Amniotic epithelial cell (primary cell): Measurements from ENCODE around the gene EVC.

ENCODE experiments used
- DNase-seq: peaks from one replicate; pipeline ENCODE4 v3.0.0-alpha.2; 2010; ENCODE audit warnings: low read depth

Gene EVC

DNA sequence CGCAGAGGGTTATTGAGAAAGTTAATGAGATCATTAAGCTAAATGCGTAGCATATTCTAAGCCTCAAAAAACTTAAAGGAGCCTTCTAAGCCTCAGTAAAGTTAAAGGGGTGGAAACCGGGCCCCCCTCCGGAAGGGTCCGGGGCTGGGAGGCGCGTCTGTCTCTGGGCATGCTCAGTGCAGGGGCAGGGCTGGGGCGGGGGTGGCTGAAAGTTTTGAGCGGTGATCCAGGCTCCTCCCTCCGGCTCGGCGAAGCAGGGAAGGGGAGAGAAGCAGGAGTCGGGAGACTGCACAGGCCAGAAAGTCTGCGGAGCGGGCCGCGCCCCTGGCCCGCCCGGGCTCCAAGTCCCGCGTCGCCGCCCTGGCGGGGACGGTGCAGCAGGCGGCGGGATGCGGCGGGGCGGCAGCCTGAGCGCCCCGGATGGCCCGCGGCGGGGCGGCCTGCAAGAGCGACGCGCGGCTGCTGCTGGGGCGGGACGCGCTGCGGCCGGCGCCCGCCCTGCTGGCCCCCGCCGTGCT, at the start of gene EVC:
Gene EVC, plus strand, starts transcription at position 241 of the 518 bp plus-strand sequence. Its CDS starts 180 bp downstream, at position 421.
- peak; percentile 71 for DNase-seq

DNA sequence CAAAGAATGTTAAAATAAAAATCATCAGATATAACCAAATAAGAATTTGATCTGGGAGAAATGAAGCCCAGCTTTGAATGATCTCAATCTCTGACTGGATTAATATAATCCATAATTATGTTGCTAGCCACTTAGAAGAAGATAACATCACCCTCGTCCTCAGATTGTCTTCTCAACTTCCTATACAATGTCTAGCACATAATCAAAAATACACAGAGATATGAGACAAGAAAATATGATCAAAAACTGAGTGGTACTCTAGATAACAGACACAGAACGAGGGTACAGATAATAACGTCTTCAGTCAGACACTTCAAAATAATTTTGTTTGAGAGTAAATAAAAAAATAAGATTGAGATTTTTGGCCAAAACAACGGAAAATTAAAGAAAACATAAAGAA, 49.8 kb upstream of the EVC start:
- no peak for DNase-seq

DNA sequence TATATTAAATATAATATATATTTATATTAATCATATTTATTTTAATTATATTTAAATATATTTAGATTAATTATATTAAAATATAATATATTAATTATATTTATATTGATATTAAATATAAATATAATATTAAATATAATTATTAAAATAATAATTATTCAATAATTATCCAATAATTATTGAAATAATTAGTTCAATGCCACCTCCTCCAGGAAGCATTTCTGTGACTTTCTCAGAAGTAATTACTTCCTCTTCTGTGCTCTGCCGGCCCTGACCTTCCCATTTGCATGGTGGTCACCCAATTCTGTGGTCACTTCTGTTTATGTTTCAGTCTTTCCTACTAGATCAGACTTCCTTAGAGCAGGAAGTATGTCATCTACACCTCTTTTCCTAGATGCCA, 48.4 kb upstream of the EVC start:
- no peak for DNase-seq

DNA sequence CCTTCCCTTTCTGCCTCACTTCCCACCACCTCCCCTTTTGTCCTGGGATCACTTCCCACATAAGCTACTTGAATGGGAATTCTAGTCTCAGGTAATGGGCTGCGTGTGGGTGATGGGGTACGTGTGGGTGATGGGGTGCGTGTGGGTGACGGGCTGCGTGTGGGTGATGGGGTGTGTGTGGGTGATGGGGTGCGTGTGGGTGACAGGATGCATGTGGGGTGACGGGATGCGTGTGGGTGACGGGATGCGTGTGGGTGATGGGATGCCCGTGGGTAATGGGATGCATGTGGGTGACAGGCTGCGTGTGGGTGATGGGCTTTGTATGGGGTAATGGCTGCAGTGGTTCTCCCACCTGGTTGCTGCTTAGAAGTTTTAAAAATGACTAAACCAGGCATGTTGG, 46.2 kb upstream of the EVC start:
- DNase-seq, result no peak

DNA sequence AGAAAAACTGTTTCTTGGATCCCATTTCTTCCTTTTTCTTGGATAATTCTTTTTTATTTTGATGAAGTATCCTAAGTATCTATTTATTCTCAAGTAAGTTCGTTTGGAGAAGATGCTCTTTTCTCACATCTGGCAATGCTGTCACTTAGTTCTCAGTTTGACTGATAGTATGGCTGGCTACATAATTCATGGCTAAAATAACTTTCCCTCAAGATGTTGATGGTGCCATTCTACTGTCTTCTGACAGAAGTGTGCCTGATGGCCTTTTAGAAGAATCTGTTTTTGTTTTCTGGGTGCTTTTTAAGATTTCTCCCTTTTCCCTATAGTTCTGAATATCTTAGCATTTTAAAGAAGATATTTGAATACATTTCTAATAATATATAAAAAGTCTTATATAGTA, 44.3 kb upstream of the EVC start:
- DNase-seq, result no peak

DNA sequence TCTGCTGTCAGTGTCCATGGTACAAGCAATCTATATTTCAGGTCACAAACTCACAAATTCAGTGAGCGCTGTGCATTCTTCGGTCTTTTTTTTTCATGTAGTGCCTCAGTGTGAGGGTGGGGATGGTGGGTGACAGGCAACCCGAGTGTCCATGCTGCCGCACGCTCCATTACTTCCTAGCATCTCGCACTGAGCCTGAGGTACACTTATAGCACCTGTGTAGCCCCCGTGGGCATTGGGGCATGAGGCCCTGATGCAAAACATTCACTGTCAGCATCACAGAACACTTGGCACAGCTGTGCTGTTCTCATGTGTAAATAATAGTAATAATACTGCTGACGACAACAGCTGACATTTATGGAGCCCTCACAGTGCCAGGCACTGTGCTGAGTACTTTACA, 34.2 kb upstream of the EVC start:
- DNase-seq, result no peak

DNA sequence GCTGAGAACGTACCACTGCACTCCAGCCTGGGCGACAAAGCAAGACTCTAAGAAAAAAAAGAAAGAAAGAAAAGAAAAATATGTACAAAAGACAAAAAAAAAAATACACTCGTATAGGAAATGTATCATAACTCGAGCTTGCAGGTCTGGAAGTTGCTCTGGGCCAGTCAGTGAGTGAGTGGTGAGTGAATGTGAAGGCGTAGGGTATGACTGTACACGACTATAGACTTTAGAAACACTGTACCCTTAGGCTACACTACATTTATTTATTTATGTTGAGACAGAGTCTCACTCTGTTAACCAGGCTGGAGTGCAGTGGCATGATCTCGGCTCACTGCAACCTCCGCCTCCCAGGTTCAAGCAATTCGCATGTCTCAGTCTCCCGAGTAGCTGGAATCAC, 32.0 kb upstream of the EVC start:
- DNase-seq, result no peak

DNA sequence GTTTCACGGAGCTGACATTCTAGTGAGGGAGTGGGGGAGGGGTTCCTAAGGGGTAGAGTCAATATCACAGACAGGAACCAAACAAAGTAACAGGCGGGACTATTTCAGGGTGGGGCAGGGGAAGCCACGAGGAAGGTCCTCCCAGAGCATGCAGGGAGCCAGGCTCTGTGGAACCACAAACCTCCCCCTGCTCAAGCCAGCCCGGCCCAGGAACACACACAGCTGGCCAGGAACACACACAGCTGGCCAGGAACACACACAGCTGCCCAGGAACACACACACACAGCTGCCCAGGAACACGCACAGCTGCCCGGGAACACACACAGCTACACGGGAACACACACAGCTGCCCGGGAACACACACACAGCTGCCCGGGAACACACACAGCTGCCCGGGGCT, 27.4 kb upstream of the EVC start:
- DNase-seq, result no peak

DNA sequence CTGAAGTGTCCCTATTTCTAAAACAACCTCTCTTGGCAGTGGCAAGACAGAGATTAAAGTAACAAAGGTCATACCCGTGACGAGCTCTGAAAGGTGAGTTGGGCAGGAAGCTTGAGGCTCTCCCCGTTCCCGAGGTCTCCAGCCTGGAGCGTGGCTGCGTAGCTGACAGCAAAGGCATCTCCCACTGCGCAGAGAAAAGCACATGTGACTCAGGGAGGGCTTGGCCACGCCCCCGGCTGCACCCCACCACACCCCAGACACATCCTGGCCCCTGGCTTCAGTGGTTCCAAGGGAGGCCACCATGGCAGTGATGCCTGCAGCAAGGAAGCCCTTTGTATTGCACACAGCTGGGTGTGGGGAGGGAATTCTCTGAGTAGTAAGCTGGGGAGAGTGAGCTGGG, 25.7 kb upstream of the EVC start:
- DNase-seq, result no peak

DNA sequence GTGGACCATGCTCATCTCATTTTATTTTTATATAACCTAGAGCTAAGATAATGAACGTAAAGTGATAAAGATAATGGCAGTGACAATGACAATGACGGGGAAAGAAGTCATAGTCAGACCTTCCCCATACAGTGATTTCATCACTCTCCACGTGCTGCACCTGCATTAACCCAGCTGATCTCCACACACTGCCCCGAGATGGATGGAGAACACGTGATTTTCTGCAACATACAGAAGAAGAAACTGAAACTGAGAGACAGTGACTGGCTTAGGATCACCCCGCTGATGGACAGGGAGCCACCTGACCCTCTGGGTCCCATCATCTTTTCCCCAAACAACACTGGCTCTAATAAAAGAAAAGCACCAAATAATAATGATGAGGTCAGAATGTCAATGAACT, 24.7 kb upstream of the EVC start:
- no peak for DNase-seq

DNA sequence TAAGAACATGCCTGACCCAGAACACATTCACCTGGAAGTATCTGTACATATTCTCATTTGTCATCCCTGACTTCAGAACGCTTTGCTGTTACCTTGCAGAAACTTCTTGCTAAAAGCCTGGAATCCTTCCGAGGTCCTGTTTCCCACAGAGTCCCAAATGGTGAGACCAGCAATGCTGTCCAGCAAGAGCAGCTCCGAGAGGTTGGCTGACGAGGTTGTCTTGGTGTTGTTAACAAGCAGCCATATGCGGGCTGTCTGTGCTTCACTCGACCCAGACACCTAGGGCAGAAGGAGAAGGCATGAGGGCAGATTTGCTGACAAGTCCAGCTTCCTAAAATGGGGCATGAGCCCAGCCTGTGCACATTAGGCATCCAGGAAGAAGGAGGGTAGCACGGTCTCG, 21.9 kb upstream of the EVC start:
- DNase-seq, result no peak

DNA sequence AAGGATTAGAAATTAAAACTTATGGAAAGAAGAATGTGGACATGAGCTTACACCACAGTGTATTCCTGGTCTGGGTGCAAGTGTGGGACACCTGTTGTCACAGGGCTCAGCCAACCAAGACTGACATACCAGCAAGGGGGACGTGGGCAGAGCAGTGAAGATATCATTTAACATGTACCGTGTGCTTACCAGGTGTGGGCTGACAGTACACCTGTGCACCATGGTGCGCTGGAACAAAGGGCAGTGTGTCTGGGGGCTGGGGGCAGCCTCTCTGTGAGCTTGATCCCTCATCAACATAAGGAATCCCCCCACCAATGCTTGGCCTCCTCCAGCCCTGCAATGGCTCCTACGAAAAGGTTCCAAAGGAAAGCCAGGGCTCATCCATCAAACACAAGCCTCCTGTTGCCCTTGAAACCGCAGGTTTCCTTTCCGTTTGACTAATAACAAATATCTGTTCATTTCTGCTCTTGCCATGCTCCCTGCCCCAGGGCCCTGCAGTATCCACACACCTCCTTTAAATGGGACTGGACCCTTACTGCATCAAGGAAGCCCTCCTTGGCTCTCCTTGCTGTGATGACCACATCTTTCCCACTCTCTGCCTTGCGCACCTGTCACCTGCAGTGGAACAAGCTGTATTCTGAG, 19.4 kb upstream of the EVC start:
- DNase-seq, result no peak

DNA sequence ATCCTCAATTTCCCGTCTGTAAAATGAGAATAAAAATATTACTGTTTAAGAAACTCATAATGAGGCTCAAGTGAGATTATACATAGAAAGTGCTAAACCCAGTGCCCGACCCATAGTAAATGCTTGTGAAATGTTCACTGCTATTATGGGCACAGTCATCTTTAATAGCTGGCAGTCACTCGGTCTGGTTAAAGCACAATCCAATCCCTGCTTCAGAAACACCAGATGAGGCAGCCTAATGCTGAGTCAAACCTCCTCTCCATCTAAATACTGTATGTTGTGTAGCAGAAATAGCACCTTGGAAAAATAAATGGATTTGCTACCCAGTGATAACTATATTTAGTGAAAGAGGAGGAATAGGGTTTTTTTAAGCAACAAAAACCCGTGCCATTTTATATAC, 17.1 kb upstream of the EVC start:
- DNase-seq, result no peak

DNA sequence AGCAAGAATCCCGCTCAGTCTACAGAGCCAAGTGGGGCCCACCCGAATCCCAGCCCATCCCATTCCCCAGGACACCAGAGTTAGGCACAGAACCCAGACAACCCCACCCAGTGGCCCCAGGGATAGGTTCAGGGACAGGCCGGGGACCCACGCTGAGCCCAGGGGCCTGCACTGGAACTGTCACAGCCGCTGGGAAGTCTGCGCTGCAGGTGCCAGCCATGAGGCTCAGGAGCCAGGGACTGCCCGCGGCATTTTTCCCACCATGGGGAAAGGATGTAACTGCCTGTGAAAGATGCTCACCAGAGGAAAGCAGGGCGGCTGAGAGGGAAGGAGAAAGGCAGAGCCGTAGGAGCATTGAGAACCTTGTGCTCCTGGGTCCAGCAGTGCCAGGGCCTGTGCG, 14.7 kb upstream of the EVC start:
- DNase-seq, result no peak

DNA sequence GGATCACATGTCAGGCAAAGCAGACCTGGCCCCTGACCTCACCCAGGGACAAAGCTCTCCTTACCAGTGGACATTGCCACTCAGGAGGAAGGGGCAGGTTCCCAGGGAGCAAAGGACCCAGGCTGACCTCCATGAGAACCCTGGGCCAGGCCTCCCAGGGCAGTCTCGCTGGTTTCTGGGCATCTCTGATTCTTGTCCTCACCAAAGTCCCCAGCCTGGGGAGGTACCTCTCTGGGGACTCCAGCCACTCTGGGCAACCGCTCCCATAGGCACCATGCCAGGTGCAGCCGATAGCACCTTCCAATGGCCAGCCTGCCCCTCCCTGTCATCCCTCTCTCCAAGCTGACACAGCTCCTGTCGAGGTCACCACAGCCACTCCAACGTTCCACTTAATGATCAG, 10.5 kb upstream of the EVC start:
- DNase-seq, result no peak

DNA sequence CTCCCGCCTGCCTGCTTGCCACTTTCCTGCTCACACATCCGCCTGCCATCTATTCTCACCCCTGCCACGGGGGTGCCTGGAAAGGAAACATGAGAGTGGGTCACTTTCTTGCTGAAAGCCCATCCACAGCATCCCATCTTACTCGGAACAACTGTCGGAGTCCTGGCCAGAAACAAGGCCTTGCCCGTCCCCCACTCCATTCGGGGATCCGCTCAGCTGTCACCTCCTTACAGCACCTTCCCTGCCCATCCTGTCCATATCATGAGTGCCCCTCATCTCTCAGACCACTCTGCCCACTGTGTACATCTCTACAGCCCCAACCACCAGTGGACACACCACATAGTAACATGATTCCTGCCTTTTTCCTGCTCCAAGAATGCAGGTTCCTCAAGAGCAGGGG, 9.0 kb upstream of the EVC start:
- DNase-seq, result no peak

DNA sequence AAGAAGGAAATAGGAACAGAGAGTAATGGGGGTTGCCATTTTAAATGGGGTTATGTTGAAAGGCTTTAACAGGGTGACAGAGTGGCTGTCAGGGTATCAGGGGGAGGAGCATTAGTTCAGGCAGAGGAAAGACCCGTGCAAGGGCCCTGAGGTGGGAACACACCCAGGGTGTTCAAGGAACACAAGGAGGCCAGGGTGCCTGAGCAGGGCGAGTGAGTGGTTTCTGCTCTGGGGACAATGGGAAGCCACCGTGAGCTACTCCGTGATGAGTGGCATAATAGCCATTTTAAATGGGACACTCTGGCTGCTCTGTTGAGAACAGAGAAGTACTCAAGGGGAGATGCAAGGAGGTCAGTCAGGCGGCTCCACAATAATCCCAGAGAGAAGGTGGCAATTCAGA, 7.2 kb upstream of the EVC start:
- DNase-seq, result no peak

DNA sequence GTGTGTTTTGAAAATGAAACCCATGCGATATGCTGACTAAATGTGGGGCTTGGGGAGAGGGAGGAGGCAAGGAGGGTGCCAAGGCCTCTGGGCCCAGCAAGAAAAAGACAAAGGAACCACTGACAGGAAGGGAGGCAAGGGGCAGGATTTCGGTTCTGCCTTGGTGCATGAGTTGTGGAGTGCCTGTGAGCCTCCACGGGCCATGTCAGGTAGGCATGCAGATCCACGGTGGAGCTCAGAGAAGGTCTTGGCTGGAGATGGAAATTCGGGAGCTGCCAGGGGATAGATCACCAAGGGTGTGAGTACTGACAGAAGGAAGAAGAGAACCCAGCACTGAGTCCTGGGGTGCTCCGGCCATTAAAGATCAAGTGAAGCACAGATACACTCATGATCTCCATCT, 6.7 kb upstream of the EVC start:
- no peak for DNase-seq

DNA sequence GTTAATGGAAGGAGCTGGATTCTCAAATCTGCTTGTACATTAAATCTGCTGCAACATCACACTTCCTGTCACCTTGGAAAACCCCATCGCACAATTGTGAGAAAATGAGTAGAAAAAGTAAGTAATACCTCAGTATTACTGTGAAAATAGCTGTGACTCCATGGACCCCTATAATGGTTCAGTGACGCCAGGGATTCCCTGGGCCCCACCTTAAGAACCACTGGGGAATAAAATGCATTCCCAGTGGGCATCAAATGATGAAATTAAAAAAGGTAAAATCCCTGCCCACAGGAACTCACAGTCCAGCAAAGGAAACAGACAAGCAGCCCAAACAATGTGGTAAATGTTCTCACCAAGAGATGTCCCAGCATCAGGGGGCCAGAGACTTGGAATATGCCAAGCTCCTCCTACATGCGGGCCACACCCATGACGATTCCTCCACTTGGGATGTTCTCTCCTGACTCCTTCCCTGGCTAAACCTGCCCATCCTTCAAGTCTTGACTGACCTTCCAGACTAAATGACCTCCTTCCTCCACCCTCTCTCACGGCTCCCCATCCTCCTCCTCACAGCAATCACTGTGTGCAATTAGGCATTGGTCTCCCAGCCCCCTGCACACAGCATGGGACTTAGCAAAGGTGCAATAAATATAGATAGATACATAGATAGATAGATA, 5.2 kb upstream of the EVC start:
- no peak for DNase-seq

DNA sequence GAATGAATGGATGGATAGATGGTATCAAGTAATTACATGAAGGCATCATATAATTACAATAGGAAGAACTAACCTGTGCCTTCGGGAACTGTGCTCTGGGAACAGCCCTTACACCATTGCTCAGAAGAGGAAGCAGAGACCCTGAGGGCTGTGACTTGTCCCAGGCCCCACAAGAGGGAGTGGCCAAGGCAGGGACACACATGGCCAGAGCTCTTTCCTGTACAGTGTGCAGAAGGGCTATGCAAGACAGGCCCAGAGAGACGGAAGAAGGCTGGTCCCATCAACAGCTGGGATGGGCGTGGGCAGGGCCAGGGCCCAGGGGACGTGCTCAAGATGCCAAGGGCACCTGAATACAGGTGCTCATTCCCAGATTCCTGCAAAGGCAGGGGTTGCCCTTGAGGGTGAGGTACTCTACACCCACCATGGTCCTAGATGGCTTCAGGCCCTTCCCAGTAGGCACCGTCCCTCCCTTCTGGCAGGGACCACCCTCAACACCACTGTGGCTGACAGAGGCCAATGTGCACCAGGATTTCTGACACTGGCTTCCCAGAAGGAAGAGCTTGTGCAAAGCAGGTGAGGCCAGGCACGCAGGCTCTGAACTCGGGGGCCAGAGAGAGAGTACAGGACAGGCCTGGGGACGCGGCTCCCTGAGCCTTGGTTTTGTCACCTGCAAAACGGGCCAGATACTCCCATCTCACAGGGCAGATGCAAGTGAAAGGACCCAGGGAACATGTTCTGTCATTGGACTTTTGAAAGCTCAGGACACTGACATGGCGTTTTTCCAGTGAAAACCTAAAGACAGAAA, 4.3 kb upstream of the EVC start:
- DNase-seq, result no peak

DNA sequence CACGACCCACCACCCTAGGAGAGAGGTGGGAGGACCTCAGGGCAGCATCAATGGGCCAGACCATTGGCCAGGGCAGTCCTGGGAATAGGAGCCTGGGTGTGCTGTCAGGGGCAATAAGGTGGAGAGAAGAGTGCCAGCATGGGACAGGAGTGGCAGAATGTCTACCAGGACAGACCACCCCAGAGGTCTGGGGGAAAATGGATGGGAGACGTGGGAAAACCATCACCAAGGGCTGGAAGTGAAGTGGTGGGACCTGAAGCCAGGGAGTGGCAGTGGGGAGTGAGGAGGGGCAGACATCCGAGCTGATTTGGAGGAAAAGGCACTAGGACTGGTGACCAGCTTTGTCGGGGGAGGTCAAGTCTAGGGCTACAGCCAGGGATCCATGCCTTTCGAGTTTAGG, 3.6 kb upstream of the EVC start:
- DNase-seq, result no peak

DNA sequence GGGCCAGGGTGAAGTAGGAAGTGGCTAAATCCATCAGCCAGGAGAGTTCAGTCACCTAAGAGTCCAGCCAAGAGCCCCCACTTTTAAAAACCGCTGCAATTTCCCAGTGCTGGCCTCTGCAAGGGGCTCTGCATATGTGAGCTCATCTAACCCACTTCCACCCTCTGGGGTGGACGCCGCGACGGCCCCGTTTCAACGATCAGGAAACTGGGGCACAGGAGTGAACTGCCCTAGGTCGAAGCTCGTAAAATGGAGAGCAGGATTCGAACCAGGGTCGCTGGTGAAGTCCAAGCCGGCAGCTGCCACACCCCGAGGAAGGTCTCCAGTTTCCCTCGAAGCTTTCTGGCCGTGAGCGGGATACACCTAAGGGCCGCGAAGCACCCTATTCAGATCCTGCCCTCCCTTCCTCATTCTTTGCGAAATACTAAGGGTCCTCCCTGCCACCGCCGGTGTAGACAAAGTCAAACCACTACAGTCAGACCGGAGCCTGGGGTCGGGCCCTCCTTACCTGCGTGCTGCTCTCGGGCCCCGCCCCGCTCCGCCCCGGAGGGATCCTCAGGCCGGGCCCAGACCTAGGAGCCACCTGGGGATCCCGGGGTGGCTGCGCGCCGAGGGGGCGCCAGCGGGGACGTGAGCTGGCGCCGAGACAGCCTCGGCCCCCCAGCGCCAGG, 3.1 kb upstream of the EVC start:
- no peak for DNase-seq
